ENCODE results near the gene PLA2G2F. TPM values are rescaled to one million over a fixed set of nuclear protein-coding genes. Genes with fewer than 3 reads are reported as not detected.
A peak's percentile ranks its signal among the peaks of the same experiment; 100 is the strongest.

The PLA2G2F gene
- total RNA-seq, 2 donors from 2014 or later: not detected

- Histone ChIP-seq H3K4me3 (no peak overlapping the region), H3K27me3 (replicated peaks; ENCODE audit: insufficient read depth) (no peaks in the 10 kb centered on the region), H3K4me1 (ENCODE audit: control insufficient read depth in 1 of 2, low read depth in 2 of 2) (peaks cover 0 to 4% of the 10 kb centered on the region in 2 donors), H3K27ac (no peak overlapping the region), H3K36me3 (no peaks in the 10 kb centered on the region), H3K9me3 (no peaks in the 10 kb centered on the region)
- TF ChIP-seq CTCF (IDR thresholded peaks at IDR 0.05): no peak
- no peak for DNase-seq (ENCODE audit: low spot score)
- no peak for ATAC-seq (ENCODE audit: insufficient number of reproducible peaks, low FRiP score, low read depth)
These were observed 11.2 kb downstream of the PLA2G2F start for GRCh38 chr1:20150326-20150705.

GRCh38 chr1:20150969-20151368 lies 11.8 kb downstream of the PLA2G2F start:
- ATAC-seq (ENCODE audit: insufficient number of reproducible peaks, low FRiP score, low read depth) (no peak), DNase-seq (ENCODE audit: low spot score) (no peak)
- no peak overlapping the region for H3K4me3 ChIP-seq
- no peak for TF ChIP-seq CTCF (IDR thresholded peaks at IDR 0.05)
- H3K9me3 ChIP-seq: no peaks in the 10 kb centered on the region
- H3K27me3 ChIP-seq (replicated peaks; ENCODE audit: insufficient read depth): no peaks in the 10 kb centered on the region
- H3K27ac ChIP-seq: no peak overlapping the region
- H3K4me1 ChIP-seq (ENCODE audit: control insufficient read depth in 1 of 2, low read depth in 2 of 2): peaks cover 0 to 4% of the 10 kb centered on the region in 2 donors
- H3K36me3 ChIP-seq: no peaks in the 10 kb centered on the region

- TF ChIP-seq CTCF (IDR thresholded peaks at IDR 0.05): peak; percentile 94
- H3K4me3 ChIP-seq: peak overlapping the region; percentile 58
- ATAC-seq (ENCODE audit: insufficient number of reproducible peaks, low FRiP score, low read depth) (no peak), DNase-seq (ENCODE audit: low spot score) (peak; percentile 22)
- no peaks in the 10 kb centered on the region for H3K36me3 ChIP-seq
- H3K27ac ChIP-seq: no peak overlapping the region
- H3K4me1 ChIP-seq (ENCODE audit: control insufficient read depth in 1 of 2, low read depth in 2 of 2): peaks cover 0 to 4% of the 10 kb centered on the region in 2 donors
- H3K9me3 ChIP-seq: no peaks in the 10 kb centered on the region
- H3K27me3 ChIP-seq (replicated peaks; ENCODE audit: insufficient read depth): no peaks in the 10 kb centered on the region
These were observed 12.9 kb downstream of the PLA2G2F start for GRCh38 chr1:20151906-20152598.

- no peak for ATAC-seq (ENCODE audit: insufficient number of reproducible peaks, low FRiP score, low read depth)
- DNase-seq (ENCODE audit: low spot score): no peak
- Histone ChIP-seq H3K9me3 (no peaks in the 10 kb centered on the region), H3K4me1 (ENCODE audit: control insufficient read depth in 1 of 2, low read depth in 2 of 2) (peaks cover 0 to 4% of the 10 kb centered on the region in 2 donors), H3K4me3 (no peak overlapping the region), H3K27me3 (replicated peaks; ENCODE audit: insufficient read depth) (no peaks in the 10 kb centered on the region), H3K27ac (no peak overlapping the region), H3K36me3 (no peaks in the 10 kb centered on the region)
- no peak for TF ChIP-seq CTCF (IDR thresholded peaks at IDR 0.05)
These were observed 13.4 kb downstream of the PLA2G2F start for GRCh38 chr1:20152599-20152930.

- Histone ChIP-seq H3K4me3 (no peak overlapping the region), H3K27ac (no peak overlapping the region), H3K27me3 (replicated peaks; ENCODE audit: insufficient read depth) (no peaks in the 10 kb centered on the region), H3K36me3 (no peaks in the 10 kb centered on the region), H3K4me1 (ENCODE audit: control insufficient read depth in 1 of 2, low read depth in 2 of 2) (peaks cover 0 to 4% of the 10 kb centered on the region in 2 donors), H3K9me3 (no peaks in the 10 kb centered on the region)
- ATAC-seq (ENCODE audit: insufficient number of reproducible peaks, low FRiP score, low read depth) (no peak), DNase-seq (ENCODE audit: low spot score) (no peak)
- TF ChIP-seq CTCF (IDR thresholded peaks at IDR 0.05): no peak
These were observed 13.9 kb downstream of the PLA2G2F start for GRCh38 chr1:20153000-20153418.
